Mammary microvascular endothelial cell (primary cell): ENCODE results near the gene GHDC. TPM values are rescaled to one million over a fixed set of nuclear protein-coding genes. Genes with fewer than 3 reads are reported as not detected.

Source experiments
- total RNA-seq: library from RNA; depleted of rRNA; stranded (reverse); fragments of >200 nt; gene quantifications from 2 replicates; pipeline ENCODE4 v1.2.3, GENCODE V29; 2015

The GHDC gene
- total RNA-seq: 10.9 and 19.9 TPM in 2 replicates

GRCh38 chr17:42193969-42194899, at the start of gene GHDC:
GHDC (minus strand) TSS chr17:42194494; CDS start chr17:42193581, 913 bp downstream.

GRCh38 chr17:42184713-42185620, 9.3 kb downstream of the GHDC start, which contains the start of gene HCRT:
HCRT (minus strand) TSS chr17:42185452; CDS start chr17:42185365, 87 bp downstream.

GRCh38 chr17:42180922-42181850, 13.1 kb downstream of the GHDC start, which contains the start of gene KCNH4:
KCNH4 (minus strand) TSS chr17:42181142; CDS start chr17:42180945, 197 bp downstream.

Other genes starting within 250 kb of the GHDC start
- 81.4 and 83.9 TPM in 2 replicates for gene CNP, start 227.7 kb downstream of the GHDC start, total RNA-seq
- gene DNAJC7, start 177.1 kb downstream of the GHDC start, total RNA-seq: 65.2 and 68.0 TPM in 2 replicates
- 56.2 and 69.4 TPM in 2 replicates for gene NKIRAS2, start 174.4 kb downstream of the GHDC start, total RNA-seq
- gene C17orf113, start 143.9 kb downstream of the GHDC start, total RNA-seq: 0.07 and 0.20 TPM in 2 replicates
- not detected in 2 replicates for gene ZNF385C, start 96.0 kb downstream of the GHDC start, total RNA-seq
- 15.4 and 17.7 TPM in 2 replicates for gene DHX58, start 81.8 kb downstream of the GHDC start, total RNA-seq
- gene KAT2A, start 73.1 kb downstream of the GHDC start, total RNA-seq: 11.3 and 14.1 TPM in 2 replicates
- not detected in 2 replicates for gene HSPB9, start 71.7 kb downstream of the GHDC start, total RNA-seq
- 187 and 191 TPM in 2 replicates for gene RAB5C, start 39.5 kb downstream of the GHDC start, total RNA-seq
- gene KCNH4, start 13.4 kb downstream of the GHDC start, total RNA-seq: 0.07 and 0.15 TPM in 2 replicates
- not detected in 2 replicates for gene HCRT, start 9.0 kb downstream of the GHDC start, total RNA-seq
- 24.4 and 27.5 TPM in 2 replicates for gene STAT5B, start 81.9 kb upstream of the GHDC start, total RNA-seq
- 12.4 and 16.0 TPM in 2 replicates for gene STAT5A, start 94.0 kb upstream of the GHDC start, total RNA-seq
- gene STAT3, start 193.9 kb upstream of the GHDC start, total RNA-seq: 82.8 and 83.5 TPM in 2 replicates
- gene CAVIN1, start 228.8 kb upstream of the GHDC start, total RNA-seq: 888 and 904 TPM in 2 replicates